NCI-H1694 treated with DMSO at 0.1 percent for 48 hours (cell line): ENCODE results near the gene NAPB.
"Not testable (repeated sequence)": the region's sequence is repeated elsewhere in the genome, so short reads cannot be mapped to it uniquely, and the experiment has no call there.

Experiments
- DNase-seq: peaks from one replicate; lab custom pipeline; 2025; lab: John Stamatoyannopoulos, UW

NAPB gene

DNA sequence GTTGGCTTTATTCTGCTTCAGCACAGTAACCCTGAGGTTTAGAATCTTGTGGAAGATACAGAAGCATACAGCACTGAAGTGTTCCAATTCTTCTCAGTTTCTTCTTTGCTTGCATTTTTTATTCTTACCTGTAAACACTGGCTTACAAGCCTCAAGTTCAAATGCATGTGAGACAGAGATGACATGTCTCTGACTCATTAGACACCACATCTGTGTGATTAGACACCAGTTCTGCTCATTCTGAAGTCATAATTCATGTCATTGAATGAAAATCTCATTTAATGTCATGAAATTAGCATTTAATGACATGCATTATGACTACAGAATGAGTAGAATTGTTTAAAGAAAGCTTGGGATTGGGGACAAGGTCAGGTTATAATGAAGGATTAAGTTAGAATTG is 53.5 kb downstream of the NAPB start:
- no peak for DNase-seq

- no peak for DNase-seq
Measured at GRCh38 chr20:23366384-23366783, 54.9 kb downstream of the NAPB start.

GRCh38 chr20:23365390-23366165 is 55.7 kb downstream of the NAPB start:
- no peak for DNase-seq

DNA sequence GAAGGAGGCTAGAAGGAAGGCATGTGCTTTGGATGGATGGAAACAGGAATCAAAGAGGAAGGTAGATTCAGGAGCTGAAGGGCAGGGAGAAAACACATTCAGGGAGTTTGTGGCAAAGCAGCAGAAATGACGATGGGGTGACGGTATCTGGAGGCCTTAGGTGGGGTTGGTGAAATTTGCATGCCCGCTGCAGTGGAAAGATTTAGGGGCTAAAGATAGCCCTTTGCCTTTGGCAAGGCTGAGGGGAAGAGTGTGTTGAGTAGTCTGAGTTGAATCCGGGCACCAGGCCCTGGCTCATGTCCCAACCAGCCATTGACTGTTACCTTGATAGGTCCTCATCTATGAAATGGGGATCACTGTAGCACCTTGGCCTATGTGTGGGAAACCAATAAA is 58.0 kb downstream of the NAPB start:
- DNase-seq, result no peak

DNA sequence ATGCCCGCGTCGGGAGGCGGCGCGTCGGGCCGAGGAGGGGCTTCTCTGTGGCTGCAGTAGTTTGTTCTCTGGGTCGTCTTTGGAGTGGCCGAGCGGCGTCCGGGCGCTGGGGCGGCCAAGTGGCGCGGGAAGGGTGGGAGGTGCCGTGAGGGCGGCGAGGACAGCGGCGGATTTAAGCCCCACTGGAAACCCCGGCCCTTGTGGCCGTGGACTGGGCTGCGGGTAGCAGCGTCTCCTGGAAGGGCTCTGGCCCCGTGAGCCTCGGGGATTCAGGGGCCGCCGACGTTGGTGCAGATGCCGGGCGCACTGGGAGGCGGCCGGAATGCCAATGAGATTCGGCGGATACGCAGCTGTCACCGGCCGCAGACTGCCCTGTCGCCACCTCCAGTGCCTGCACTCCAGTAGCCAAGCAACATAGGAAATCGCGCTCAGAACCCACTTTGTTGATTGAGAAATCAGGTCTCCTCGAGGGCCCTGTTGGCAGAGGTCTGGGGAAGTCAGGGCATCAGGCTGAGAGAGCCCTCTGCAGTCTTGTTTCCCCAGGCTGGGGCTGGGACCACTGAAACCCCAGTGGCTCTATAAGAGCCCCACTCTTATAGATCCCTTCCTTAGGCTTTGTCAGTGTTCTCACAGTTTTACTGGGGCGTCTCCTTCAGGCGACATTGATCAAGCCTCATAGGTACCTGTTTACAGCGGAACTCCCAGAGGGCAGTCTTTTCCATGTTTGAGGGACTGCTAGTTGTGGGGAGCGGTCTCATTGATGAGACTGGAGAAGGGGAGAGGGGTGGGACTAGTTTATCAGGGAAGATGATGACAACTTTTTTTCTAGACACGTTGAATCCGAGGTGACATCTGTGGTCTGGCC is 58.7 kb downstream of the NAPB start:
- DNase-seq, result no peak

DNA sequence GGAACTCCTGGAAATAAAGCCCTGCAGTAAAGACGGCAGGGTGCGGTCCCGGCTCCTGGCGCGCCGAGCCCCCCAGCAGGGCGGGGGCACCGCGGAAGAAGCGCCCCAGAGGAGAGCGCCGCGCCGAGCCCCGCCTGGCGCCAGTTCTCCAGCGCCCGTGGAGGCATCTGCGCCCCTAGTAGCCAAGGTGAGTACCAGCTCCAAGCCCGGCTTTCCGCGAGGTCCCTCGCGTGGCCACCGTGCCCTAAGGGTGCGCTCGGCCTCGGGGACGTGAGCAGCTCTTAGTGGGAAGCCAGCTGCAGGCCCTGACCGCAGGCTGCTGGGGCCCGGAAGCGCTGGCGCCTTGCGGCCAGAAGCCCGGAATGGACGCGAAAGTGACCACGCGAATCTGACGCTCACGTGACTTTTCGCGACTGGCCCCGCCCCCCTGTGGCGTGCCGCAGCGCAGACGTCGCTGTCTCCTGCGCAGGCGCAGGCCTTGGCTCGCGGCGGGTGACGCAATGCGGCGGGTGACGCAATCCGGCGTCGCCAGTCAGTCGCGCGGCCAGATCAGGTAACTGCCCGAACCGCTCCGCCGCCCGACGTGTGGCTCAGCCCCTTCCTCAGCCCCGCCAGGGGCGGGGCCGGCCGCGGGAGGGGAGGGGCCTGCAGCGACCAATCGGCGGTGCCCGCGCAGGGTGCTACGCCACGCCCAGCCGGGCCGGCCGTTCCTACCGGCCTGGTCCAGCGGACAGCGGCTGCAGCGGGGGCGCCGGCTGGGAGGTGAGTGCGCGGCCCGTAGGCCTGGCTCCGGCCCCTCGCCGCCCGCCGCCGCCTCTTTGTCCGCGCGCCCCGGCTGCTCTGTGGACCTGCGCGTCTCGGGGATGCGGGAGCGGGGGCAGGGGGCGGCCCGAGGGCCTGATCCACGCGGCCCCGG is 59.6 kb downstream of the NAPB start, which contains the start of gene GZF1:
GZF1 (plus strand) TSS at position 707 of the 916 bp plus-strand sequence. CDS start 2,202 bp downstream, outside the sequence.
- DNase-seq, result peak; percentile 79

GRCh38 chr20:23361119-23361475 is 60.2 kb downstream of the NAPB start:
- no peak for DNase-seq

DNA sequence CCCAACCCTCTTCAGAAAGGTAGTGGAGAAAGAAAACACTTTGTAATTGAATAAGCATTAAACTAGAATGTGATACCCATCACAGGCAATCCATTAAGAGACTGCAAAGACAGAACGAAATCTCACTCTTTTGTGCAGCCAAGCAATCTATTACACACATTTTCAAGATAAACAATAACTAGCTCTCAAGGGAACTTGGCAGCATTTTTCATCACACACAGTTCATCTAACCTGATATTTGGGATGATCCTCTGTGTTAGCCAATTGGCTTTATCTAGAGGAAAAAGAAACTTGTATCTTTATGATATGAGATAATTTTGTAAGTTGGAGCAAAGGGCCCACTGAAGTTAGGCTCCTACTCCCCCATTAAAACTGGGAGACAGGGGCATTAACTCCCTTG is 60.8 kb downstream of the NAPB start:
- no peak for DNase-seq

- DNase-seq, result no peak
Measured at GRCh38 chr20:23358923-23359593, 62.2 kb downstream of the NAPB start.

GRCh38 chr20:23358563-23358906 is 62.8 kb downstream of the NAPB start:
- no peak for DNase-seq

GRCh38 chr20:23357767-23358562 is 63.3 kb downstream of the NAPB start:
- peak; percentile 85 for DNase-seq

DNA sequence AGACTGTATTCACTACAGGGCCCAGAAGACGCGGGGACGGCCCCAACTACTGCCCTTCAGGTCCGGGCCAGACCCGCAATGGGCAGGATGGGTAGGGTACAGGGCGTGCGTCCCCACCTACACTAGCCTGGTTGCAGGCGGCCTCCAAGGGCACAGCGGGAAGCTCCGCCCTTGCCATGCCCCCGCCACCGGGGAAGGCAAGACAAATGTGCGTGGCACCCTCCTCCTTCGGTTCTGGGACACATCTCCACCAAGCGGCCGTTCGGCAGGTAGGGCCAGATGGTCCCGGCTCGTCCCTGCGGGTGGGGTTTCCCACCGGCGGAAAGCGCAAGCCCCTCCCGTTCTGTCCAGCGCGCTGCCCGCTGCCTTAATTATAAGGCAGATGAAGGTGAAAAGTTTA is 65.1 kb downstream of the NAPB start:
- no peak for DNase-seq

DNA sequence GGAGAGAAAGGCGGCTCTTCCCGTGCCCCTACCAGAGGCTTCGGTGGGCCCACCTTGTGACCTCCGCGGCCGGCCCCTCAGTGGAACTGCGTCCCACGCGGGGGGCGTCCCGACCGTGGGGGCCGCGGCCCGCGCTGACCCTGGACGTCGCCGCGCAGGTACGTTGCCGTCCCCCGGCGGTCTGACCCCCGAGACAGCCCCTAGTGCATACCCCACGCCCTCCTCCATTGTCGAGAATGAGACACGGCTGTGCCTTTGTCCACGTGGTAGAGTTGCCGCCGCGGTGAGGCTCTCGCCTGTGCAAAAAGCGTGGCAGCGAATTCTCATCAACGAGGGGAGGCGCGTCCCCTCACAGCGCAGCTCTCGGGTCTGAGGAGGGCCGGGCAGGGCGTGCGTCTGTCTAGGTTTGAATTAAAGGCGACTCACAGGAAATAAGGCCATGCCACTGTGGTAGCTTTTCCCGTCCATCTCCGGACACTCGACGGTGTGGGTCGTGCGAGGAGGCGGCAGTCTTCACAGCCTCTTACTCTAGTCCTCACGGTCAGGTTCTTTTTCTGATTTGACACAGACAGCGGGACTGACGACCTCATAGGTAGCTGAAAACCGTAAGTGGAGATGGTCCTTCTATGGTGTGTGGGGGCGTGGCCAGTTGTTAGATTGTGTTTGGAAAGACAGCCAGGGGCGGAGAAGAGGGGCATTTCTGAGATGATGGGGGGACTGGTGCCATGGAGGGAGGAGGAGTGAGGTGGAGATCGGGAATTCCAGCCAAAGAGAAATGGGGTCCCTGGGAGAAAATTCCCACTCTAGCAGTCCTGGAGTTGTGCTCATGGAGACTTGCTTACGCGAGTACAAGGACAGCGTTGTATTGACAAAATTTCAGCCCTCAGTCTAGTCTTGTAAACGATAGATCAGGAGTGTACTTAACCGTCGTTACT is 70.1 kb downstream of the NAPB start:
- DNase-seq, result no peak

- DNase-seq, result peak; percentile 93
Measured at GRCh38 chr20:23350196-23350903, 70.9 kb downstream of the NAPB start, which contains the start of gene NXT1. TSS of gene NXT1 (plus strand) at chr20:23350791. CDS start at chr20:23354042, 3,251 bp downstream.

GRCh38 chr20:23349338-23350195 is 71.7 kb downstream of the NAPB start:
- peak; percentile 66 for DNase-seq

DNA sequence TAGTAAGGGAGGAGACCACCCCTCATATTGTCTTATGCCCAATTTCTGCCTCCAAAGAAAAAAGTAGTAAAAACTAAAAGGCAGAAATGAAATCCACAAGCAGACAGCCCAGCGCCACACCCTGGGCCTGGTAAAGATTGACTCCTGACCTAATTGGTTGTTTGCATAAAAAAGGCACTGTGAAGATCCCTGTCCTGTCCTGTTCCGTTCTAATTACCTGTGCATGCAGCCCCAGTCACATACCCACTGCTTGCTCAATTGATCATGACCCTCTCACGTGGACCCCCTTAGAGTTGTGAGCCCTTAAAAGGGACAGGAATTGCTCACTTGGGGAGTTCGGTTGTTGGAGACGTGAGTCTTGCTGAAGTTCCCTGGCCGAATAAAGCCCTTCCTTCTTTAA is 72.8 kb downstream of the NAPB start:
- DNase-seq, result not testable (repeated sequence)

GRCh38 chr20:23347791-23348190 is 73.5 kb downstream of the NAPB start:
- no peak for DNase-seq

DNA sequence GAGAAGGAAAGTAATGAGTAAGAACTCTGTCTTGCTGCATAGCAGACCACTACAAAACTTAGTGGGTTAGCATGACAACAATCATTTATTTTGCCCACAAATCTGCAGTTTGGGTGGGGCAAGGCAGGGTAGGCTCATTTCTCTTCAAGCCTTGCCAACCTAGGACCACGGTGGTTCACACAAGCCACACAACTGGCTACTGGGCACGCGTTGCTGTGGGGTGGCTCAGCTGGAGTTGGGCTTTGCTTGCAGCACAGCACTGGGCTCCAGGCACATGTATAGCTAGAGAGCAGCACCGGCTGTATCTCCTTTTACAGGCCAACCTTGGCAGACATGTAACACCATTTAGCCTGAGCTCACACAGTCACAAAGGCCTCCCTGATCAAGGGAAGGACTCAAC is 75.3 kb downstream of the NAPB start:
- DNase-seq, result no peak
